Uterus (tissue), 2 donors: Measurements from ENCODE around the gene RNF151.

Experiments
- CTCF ChIP-seq, 4 experiments: fragments of 200-600 bp in 2 of 4; fragments of 450-650 bp in 2 of 4; sonication (generic) in 2 of 4; IDR thresholded peaks; one replicate each; pipeline ENCODE4 v1.5.1; 2016 to 2019; ENCODE audit warnings: antibody characterized with exemption in 4 of 4, mild to moderate bottlenecking in 2 of 4, moderate library complexity in 1 of 4
- POLR2A ChIP-seq, 2 donors: fragments of 450-650 bp; IDR thresholded peaks; one replicate each; pipeline ENCODE4 v1.6.1; 2016; ENCODE audit warnings: antibody characterized with exemption in 2 of 2, mild to moderate bottlenecking in 1 of 2, moderate library complexity in 1 of 2

- TF ChIP-seq CTCF (IDR thresholded peaks at IDR 0.05) (no peak), POLR2A (IDR thresholded peaks at IDR 0.05) (no peak)
Observed at GRCh38 chr16:1984347-1985225, 17.9 kb downstream of the RNF151 start.
